Measurements from ENCODE around the gene C11orf58.

The C11orf58 gene

GRCh38 chr11:16738193-16738946 is at the start of gene C11orf58:
Gene C11orf58, plus strand, starts transcription at chr11:16738647. Its CDS starts 132 bp downstream, at chr11:16738779.
- peak; percentile 92 for FAIRE-seq

- no peak for FAIRE-seq
Observed at GRCh38 chr11:16690086-16690485, 48.4 kb upstream of the C11orf58 start.

DNA sequence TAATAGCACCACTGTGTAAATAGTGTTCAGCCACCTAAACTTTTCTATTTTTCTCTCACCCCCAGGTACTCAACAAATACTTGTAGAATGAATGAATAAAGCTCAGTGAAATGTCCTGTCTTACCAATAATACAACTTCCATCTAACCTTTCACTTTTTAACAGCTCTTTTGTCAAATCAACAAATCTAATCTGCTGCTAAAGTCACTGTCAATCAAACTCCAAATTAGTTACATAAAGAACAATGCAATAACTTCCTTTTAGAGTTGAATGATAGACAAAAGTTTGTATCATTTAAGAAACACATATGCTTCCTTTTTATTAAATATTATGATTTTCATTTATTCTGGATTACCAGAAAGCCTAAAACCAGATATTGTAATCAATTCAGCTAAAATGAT is 34.7 kb upstream of the C11orf58 start:
- FAIRE-seq, result no peak

GRCh38 chr11:16713594-16713993 is 24.9 kb upstream of the C11orf58 start:
- no peak for FAIRE-seq

DNA sequence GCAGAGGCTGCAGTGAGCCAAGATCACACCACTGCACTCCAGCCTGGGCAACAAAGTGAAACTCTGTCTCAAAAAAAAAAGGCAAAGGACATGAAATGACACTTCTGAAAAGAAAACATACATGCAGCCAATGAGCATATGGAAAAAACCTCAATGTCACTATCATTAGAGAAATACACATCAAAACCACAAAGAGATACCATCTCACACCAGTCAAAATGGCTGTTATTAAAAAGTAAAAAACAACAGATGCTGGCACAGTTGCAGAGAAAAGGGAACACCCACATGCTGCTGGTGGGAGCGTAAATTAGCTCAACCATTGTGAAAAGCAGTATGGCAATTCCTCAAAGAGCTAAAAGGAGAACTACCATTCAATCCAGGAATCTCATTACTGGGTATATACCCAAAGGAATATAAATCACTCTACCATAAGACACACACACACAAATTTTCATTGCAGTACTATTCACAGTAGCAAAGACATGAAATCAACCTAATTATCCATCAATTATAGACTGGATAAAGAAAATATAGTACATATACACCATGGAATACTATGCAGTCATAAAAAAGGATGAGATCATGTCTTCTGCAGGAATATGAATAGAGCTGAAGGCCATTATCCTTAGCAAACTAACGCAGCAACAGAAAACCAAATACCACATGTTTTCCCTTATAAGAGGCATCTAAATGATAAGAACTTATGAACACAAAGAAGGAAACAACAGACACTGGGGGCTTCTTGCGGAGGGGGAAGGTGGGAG is 15.7 kb upstream of the C11orf58 start:
- no peak for FAIRE-seq

DNA sequence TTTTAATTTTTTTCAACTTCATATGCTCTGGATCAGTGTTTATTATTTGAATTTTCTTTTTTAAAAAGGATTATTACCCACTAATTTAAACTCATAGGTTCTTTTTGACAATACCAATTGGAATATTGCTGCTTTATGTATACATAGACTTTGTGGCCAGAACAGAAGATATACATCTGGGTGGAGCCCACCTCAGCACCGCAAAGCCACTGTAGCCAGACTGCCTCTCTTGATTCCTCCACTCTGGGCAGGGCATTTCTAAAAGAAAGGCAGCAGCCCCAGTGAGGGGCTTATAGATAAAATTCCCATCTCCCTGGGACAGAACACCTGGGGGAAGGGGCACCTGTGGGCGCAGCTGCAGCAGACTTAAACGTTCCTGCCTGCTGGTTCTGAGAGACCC is 10.6 kb upstream of the C11orf58 start:
- FAIRE-seq, result no peak

DNA sequence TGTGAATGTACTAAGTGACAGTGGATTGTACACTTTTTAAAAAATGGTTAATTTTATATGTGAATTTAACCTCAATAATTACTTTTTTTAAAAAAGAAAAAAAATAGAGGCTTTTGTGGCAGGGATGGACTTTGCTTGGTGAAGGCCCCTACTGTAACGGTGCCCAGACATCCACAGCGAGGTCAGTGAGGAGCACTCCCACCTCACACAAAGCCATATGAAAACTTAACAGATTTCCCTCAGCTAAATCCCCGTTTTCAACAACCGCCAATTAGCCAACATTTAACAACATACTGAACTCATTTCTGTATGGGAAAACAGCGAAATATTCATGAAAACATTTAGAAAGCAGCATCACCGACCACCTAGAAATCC is 642 bp upstream of the C11orf58 start:
- no peak for FAIRE-seq

DNA sequence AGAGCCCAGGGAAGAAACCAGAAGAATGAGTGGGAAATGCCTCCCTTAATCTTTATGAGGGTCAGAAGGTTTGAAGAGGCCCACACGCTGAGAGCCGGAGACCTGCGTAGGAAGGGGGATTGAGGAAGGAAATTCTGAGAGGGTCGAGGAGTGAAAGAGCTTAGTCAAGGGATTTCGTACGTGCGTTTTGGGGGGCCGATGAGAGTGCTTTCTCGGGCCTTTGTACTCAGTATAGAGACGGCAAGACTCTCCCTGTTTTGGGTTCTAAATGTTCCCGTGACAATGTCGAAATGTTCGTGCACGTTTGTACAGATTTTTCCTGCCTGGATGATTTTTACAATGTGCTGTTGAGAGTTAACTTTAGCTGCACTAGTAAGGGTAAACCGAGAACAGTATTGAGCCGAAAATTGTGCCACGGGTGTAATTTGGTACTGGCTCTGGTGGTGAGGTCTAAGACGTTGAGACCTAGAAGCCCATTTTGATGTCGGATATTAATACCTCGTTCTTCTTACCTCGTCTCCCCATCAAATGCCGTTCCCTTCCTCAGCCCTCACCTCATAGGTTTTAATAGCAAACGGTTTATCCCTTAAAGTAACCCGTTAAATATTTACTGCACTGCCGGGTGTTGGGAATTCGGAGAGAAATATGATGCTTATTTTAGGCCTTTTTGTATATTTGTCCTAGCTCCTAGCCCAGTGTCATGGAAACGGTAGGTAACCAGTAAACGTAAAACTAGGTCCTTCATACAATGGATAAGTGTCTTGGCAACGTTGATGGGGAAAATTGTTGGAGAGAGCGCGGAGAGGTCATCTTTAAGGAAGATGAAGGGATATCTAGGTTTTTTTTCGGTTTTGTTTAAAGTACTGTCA is 734 bp downstream of the C11orf58 start:
- FAIRE-seq, result no peak

DNA sequence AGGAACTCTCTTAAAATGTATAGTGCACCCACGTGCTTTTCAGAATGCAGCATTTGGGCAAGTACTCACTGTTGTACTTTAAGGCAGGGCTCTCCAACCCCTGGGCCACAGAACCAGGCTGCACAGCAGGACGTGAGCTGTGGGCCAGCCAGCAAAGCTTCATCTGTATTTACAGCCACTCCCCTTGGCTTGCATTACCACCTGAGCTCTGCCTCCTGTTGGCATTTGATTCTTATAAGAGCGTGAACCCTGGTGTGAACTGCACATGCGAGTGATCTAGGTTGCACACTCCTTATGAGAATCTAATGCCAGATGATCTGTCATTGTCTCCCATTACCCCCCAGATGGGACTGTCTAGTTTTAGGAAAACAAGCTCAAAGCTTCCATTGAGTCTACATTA is 3.0 kb downstream of the C11orf58 start:
- no peak for FAIRE-seq

GRCh38 chr11:16743478-16743877 is 5.0 kb downstream of the C11orf58 start:
- peak; percentile 16 for FAIRE-seq

DNA sequence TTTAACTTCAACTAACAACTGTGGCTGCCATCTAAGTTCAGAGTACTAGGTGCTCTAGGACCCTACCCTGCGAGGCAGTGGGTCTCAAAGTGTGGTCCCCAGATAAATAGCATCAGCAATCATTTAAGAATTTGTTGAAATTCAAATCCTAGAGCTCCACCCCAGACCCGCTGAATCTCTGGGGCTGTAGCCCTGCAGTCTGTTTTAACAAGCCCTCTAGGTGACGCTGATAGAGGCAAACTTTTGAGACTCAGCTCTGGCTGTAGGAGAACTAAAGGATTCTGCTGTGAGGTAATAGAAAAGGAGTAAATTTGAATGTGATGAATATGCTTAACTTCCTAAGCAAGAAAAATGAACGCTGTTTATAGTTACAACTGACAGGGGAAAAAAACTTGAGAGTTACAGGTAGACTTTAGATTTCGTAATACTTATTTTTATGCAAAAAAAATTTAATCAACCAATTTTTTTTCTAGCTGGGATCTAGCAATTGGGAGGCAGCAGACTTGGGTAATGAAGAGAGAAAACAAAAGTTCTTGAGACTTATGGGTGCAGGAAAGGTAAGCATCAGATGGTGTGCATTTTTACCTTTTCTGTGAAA is 5.8 kb downstream of the C11orf58 start:
- FAIRE-seq, result no peak

DNA sequence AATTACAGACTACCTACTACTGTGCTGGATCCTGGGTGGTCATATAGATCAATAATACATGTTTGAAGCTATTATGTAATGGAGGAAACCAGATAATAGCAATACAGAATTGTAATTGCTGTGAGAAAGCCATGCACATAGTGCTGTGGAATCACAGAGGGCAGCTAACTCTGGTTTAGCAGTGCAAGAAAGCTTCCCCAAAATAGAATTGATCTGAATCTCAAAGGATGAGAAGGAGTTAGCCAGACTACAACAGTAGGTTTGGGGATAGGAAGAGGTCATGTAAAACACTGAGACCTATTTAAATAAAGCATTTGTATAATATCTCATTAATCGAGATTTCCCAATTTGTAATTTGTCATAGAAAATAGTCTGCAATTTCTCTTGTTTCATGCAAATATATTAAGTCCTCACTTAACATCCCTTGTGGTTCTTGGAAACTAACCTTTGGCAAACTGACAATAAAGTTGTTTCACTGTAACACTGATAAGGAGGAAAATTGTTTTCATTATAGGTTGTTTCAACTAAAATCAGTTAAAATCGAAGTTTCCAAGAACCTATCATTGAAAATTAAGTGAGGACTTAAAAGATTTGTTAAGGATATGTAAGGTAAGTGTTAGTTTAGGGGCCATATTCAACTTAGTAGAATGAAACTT is 7.6 kb downstream of the C11orf58 start:
- no peak for FAIRE-seq

DNA sequence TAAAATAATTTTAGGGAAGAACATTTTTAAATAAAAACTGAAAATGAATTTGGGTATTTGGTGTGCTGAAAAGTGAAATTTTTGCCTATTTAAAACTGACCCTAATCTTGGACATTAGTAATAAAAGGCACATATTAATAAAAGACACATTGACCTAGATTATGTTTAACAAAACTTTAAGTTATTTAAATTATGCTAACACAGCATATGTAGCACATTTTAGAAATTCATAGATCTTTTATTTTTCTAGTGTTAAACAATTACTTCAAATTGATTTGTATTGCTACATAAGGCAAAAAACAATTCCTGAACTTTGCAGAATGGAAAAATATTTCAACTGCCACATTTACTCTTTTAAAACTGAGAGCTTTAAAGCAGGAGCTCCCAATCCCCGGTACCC is 10.6 kb downstream of the C11orf58 start:
- no peak for FAIRE-seq

GRCh38 chr11:16749666-16750065 is 11.2 kb downstream of the C11orf58 start:
- no peak for FAIRE-seq

DNA sequence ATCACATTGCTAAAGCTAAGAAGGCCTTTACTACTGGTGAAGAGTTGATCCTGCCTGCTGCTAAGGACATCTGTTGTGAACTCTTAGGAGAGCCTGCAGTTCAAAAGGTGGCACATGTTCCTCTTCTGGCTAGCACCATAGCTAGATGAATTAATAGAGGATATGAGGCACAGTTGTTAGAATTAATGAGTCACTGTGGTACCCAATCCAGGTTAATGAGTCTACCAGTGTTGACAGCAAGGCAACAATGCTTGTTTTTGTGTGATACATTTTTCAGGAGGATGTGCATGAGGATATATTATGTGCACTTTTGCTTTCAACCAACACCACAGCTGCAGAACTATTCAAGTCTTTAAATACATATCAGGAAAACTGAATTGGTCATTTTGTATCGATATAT is 12.0 kb downstream of the C11orf58 start:
- no peak for FAIRE-seq

DNA sequence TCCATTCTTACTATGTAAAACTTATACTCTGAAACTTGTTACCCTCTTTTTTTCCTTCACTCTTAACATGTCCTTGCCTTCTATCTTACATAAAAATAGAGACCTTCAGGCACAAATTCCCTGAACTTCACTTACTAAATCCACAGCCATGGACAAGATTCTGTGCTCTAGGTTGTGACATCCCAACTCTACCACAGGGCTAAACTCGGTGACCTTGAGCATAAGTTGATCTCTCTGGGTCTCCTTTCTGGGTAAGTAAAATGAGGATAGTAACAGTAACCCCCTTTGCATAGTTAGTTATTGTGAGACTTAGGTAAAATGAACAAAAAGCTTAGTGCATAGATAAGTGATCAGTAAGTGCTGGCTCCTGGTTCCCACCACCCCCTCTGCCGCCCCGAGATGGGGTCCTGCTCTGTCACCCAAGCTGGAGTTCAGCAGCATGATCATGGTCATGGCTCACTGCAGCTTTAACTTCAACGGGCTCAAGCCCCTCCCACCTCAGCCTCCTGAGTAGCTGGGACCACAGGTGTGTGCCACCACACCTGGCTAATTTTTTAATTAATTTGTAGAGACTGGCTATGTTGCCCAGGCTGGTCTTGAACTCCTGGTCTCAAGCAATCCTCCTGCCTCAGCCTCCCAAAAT is 20.1 kb downstream of the C11orf58 start:
- no peak for FAIRE-seq

DNA sequence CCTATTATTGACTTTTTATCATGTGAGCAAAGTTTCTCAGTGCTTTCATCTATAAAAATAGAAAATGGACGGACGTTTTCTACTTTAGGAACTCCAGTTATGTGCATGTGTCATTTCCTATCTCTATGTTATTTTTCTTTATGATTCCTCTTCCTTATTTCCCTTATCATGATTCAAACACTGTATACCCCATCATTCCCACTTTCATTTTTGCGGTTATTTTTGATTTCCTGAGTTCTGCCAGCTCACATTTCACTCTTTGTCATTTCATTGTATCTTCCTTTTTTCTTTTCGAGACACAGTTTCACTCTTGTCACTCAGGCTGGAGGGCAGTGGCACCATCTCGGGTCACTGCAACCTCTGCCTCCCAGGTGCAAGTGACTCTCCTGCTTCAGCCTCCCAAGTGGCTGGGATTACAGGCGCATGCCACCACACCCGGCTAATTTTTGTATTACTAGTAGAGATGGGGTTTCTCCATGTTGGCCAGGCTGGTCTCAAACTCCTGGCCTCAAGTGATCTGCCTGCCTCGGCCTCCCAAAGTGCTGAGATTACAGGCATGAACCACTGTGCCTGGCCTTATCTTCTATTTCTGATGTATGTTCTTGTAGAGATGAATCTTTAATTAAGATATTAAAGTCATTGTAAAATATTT is 21.5 kb downstream of the C11orf58 start:
- FAIRE-seq, result no peak

DNA sequence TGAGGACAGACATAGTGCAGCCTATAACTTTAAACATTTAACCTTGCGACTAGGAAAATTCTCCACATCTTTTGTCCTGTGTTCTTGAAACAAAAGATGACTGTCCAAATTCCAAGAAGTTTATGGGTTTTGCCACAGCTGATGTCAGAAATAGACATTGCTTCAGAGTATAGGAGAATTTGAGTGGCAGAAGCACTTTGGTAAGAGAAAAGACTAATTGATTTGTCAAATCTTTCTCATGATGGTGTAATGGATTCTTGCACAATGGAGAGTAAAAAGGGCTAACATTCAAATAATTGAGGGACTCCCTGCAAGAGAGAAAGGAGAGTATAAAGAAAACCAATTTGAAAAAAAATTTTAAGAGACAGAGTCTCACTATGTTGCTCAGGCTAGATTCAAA is 25.3 kb downstream of the C11orf58 start:
- no peak for FAIRE-seq

- FAIRE-seq, result no peak
Observed at GRCh38 chr11:16764888-16765287, 26.4 kb downstream of the C11orf58 start.

- FAIRE-seq, result no peak
Observed at GRCh38 chr11:16767137-16767536, 28.7 kb downstream of the C11orf58 start.

- FAIRE-seq, result no peak
Observed at GRCh38 chr11:16767957-16768356, 29.5 kb downstream of the C11orf58 start.
